Panc1 (cell line): ENCODE measurements around the gene IRX6.

Experiments
- CTCF ChIP-seq: fragments of 450-650 bp; IDR thresholded peaks from 2 replicates; pipeline ENCODE4 v1.5.1; 2017; ENCODE audit warnings: mild to moderate bottlenecking
- POLR2AphosphoS5 ChIP-seq: IDR thresholded peaks from 2 replicates; pipeline ENCODE4 v1.6.1; 2012; ENCODE audit warnings: mild to moderate bottlenecking, low read depth, low read length, moderate library complexity

GRCh38 chr16:55289353-55289752, 34.6 kb upstream of the IRX6 start:
- TF ChIP-seq CTCF (no peak), POLR2AphosphoS5 (no peak)
